PC-9 (cell line): ENCODE results near the gene LRP8.

Source experiments
- EZH2 ChIP-seq: fragments of 200-600 bp; sonication (generic); IDR thresholded peaks from 2 replicates; pipeline ENCODE4 v1.8.0; 2017; ENCODE audit warnings: antibody characterized with exemption, low read depth
- TF ChIP-seq, protein P1 (sequence below): fragments of 200-600 bp; sonication (generic); conservative IDR thresholded peaks from 2 replicates; pipeline ENCODE4 v1.6.1; 2017; ENCODE audit warnings: mixed run types, antibody characterized with exemption, mild to moderate bottlenecking, moderate library complexity

DNA sequence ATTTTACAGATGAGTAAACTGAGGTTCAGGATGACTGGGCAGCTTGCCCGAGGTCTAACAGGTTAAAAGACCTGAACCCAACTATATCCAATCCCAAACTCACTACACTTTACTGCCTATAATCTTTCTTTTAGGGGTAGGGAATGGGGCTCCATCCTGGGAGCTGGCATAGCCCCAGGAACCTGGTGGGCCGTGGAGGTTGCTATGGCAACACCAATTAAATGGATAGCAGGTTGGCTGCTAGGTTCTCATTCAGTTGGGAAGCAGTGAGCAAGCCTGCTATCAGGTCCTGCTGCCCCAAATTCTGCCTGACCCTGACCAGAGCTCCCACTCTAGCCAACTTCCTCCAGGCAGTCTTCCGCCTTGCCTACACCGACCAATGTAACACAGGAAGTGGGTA is 40.9 kb downstream of the LRP8 start:
- TF ChIP-seq, protein P1, sequence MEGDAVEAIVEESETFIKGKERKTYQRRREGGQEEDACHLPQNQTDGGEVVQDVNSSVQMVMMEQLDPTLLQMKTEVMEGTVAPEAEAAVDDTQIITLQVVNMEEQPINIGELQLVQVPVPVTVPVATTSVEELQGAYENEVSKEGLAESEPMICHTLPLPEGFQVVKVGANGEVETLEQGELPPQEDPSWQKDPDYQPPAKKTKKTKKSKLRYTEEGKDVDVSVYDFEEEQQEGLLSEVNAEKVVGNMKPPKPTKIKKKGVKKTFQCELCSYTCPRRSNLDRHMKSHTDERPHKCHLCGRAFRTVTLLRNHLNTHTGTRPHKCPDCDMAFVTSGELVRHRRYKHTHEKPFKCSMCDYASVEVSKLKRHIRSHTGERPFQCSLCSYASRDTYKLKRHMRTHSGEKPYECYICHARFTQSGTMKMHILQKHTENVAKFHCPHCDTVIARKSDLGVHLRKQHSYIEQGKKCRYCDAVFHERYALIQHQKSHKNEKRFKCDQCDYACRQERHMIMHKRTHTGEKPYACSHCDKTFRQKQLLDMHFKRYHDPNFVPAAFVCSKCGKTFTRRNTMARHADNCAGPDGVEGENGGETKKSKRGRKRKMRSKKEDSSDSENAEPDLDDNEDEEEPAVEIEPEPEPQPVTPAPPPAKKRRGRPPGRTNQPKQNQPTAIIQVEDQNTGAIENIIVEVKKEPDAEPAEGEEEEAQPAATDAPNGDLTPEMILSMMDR: no peak
- no peak for TF ChIP-seq EZH2
